ENCODE data around the gene NAALADL2. TPM values are rescaled to one million over a fixed set of nuclear protein-coding genes. Genes with fewer than 3 reads are reported as not detected.

NAALADL2 gene
- total and polyA plus RNA-seq, 9 of the 15 experiments (the other 6 are each of a cell fraction or from before 2014, with no cell fraction given) = 0.29 to 1.1 (median 0.79) TPM; not detected in 1

- in situ Hi-C loops (cut with MboI) = no loop called here
- WGBS (ENCODE audit: insufficient coverage, low coverage, missing lambda C conversion rate) = 0% methylated on average over 2 of the region's 2 CpGs
These were observed 892.0 kb downstream of the NAALADL2 start for GRCh38 chr3:175751089-175751488.

GRCh38 chr3:175763948-175764347 lies 904.8 kb downstream of the NAALADL2 start:
- Histone ChIP-seq H2AFZ (ENCODE audit: low read depth, low read length) (no peak overlapping the region), H3K4me2 (ENCODE audit: insufficient read depth, low read length) (no peak overlapping the region), H3K79me2 (ENCODE audit: control insufficient read depth, insufficient read depth, low read length) (no peaks in the 10 kb centered on the region), H3K9me1 (ENCODE audit: control insufficient read depth, insufficient read depth, low read length) (no peaks in the 10 kb centered on the region), H4K20me1 (replicated peaks; ENCODE audit: control insufficient read depth, insufficient read depth, low read length) (no peaks in the 10 kb centered on the region), H3K27ac (ENCODE audit: extremely low read depth, low read depth, low read length) (no peak overlapping the region), H3K36me3 (ENCODE audit: control insufficient read depth, insufficient read depth, low read length) (no peaks in the 10 kb centered on the region), H3K27me3 (ENCODE audit: control insufficient read depth in 2 of 2, insufficient read depth in 2 of 2, low read length in 2 of 2) (no peaks in the 10 kb centered on the region), H3K9me3 (replicated peaks; ENCODE audit: control insufficient read depth, insufficient read depth, low read depth, low read length) (no peaks in the 10 kb centered on the region), H3K4me1 (replicated peaks in 1 of 2; ENCODE audit: control insufficient read depth in 2 of 2, insufficient read depth in 2 of 2, low read length in 2 of 2) (no peaks in the 10 kb centered on the region), H3K4me3 (no peak overlapping the region), H3K9ac (ENCODE audit: insufficient read depth in 1 of 2, low read depth in 2 of 2, low read length in 2 of 2) (no peak overlapping the region)
- ChIA-PET POLR2A (no interaction called here), CTCF (ENCODE audit: low intra/inter-chr PET ratio) (no interaction called here)
- TF ChIP-seq MECOM (CRISPR knock-in tag; IDR thresholded peaks at IDR 0.05) (no peak), ELF1 (tag; IDR thresholded peaks at IDR 0.05) (no peak), ZC3H8 (IDR thresholded peaks at IDR 0.05) (no peak), ZNF766 (CRISPR knock-in tag; conservative IDR thresholded peaks at IDR 0.05) (no peak), ELK3 (CRISPR knock-in tag; IDR thresholded peaks at IDR 0.05) (no peak), ATF2 (CRISPR knock-in tag; IDR thresholded peaks at IDR 0.05) (no peak), CBX1 (IDR thresholded peaks at IDR 0.05; ENCODE audit: low read depth) (no peak), ZNF707 (CRISPR knock-in tag; conservative IDR thresholded peaks at IDR 0.05) (no peak), ZNF165 (CRISPR knock-in tag; IDR thresholded peaks at IDR 0.05; ENCODE audit: borderline replicate concordance) (no peak), NCOR1 (IDR thresholded peaks at IDR 0.05) (no peak)
- ATAC-seq (no peak), FAIRE-seq (no peak), DNase-seq (ENCODE audit: extremely low read depth in 1 of 4, low spot score in 3 of 4) (no peak)
- in situ Hi-C loops (cut with MboI) = no loop called here
- no TSS peak for BruUV-seq (replicated peaks)
- intact Hi-C loops (cut with micrococcal nuclease) = no loop called here

More at GRCh38 chr3:175751089-175751488, 892.0 kb downstream of the NAALADL2 start:
- Histone ChIP-seq H3K9me1 (ENCODE audit: control insufficient read depth, insufficient read depth, low read length) (no peaks in the 10 kb centered on the region), H3K27me3 (ENCODE audit: control insufficient read depth in 2 of 2, insufficient read depth in 2 of 2, low read length in 2 of 2) (no peaks in the 10 kb centered on the region), H3K36me3 (ENCODE audit: control insufficient read depth, insufficient read depth, low read length) (no peaks in the 10 kb centered on the region), H3K9me3 (replicated peaks; ENCODE audit: control insufficient read depth, insufficient read depth, low read depth, low read length) (no peaks in the 10 kb centered on the region), H3K79me2 (ENCODE audit: control insufficient read depth, insufficient read depth, low read length) (no peaks in the 10 kb centered on the region), H2AFZ (ENCODE audit: low read depth, low read length) (no peak overlapping the region), H3K4me1 (replicated peaks in 1 of 2; ENCODE audit: control insufficient read depth in 2 of 2, insufficient read depth in 2 of 2, low read length in 2 of 2) (no peaks in the 10 kb centered on the region), H3K9ac (ENCODE audit: insufficient read depth in 1 of 2, low read depth in 2 of 2, low read length in 2 of 2) (no peak overlapping the region), H3K4me3 (no peak overlapping the region), H3K4me2 (ENCODE audit: insufficient read depth, low read length) (no peak overlapping the region), H3K27ac (ENCODE audit: extremely low read depth, low read depth, low read length) (no peak overlapping the region), H4K20me1 (replicated peaks; ENCODE audit: control insufficient read depth, insufficient read depth, low read length) (no peaks in the 10 kb centered on the region)
- POLR2A ChIA-PET = no interaction called here
- CTCF ChIA-PET (ENCODE audit: low intra/inter-chr PET ratio) = no interaction called here
- intact Hi-C loops (cut with micrococcal nuclease) = no loop called here
- no peak for TF ChIP-seq ZNF134 (CRISPR knock-in tag; conservative IDR thresholded peaks at IDR 0.05)
- TF ChIP-seq ZNF316 (IDR thresholded peaks at IDR 0.05) = 0 out of 2 replicates have a peak, but pooled peaks have one; percentile 19
- TF ChIP-seq MED1 (CRISPR knock-in tag; IDR thresholded peaks at IDR 0.05; ENCODE audit: borderline replicate concordance) = no peak
- peak; percentile 13; the same call in 1 of the 2 replicates for TF ChIP-seq MAFF (IDR thresholded peaks at IDR 0.05; ENCODE audit: low read length)
- TF ChIP-seq ATF2 (CRISPR knock-in tag; IDR thresholded peaks at IDR 0.05) = no peak
- BruUV-seq (replicated peaks) = no TSS peak
- no peak for ATAC-seq
- DNase-seq (ENCODE audit: extremely low read depth in 1 of 4, low spot score in 3 of 4) = no peak
- FAIRE-seq = no peak
